SJCRH30 (cell line): Measurements from ENCODE around the gene CORO1C. TPM values are rescaled to one million over a fixed set of nuclear protein-coding genes. Genes with fewer than 3 reads are reported as not detected.
"Not testable (repeated sequence)": the region's sequence is repeated elsewhere in the genome, so short reads cannot be mapped to it uniquely, and the experiment has no call there.

Source experiments
- DNase-seq, 2 experiments: peaks; one replicate each; pipeline ENCODE4 v3.0.0-alpha.2; 2015 to 2020
- H3K27ac ChIP-seq: fragments of 250-450 bp; sonication (Bioruptor Pico); 2 replicates; pipeline ENCODE4 v1.5.1; 2020; ENCODE audit warnings: mild to moderate bottlenecking, moderate library complexity
- H3K27me3 ChIP-seq: fragments of 250-450 bp; sonication (Bioruptor Pico); 2 replicates; pipeline ENCODE4 v1.5.1; 2020; ENCODE audit warnings: mild to moderate bottlenecking, moderate library complexity
- H3K36me3 ChIP-seq: fragments of 250-450 bp; sonication (Bioruptor Pico); 2 replicates; pipeline ENCODE4 v1.5.1; 2020; ENCODE audit warnings: mild to moderate bottlenecking, moderate library complexity
- H3K4me1 ChIP-seq: fragments of 250-450 bp; sonication (Bioruptor Pico); 2 replicates; pipeline ENCODE4 v1.5.1; 2020; ENCODE audit warnings: mild to moderate bottlenecking, moderate library complexity
- H3K4me3 ChIP-seq: fragments of 250-450 bp; sonication (Bioruptor Pico); 2 replicates; pipeline ENCODE4 v1.5.1; 2020; ENCODE audit warnings: mild to moderate bottlenecking, moderate library complexity
- H3K9me3 ChIP-seq: fragments of 250-450 bp; sonication (Bioruptor Pico); replicated peaks from 2 replicates; pipeline ENCODE4 v1.5.1; 2020; ENCODE audit warnings: mild to moderate bottlenecking, moderate library complexity
- total RNA-seq: library from RNA; depleted of rRNA; stranded (reverse); fragments of >200 nt; shearing (Covaris generic); gene quantifications from 2 replicates; pipeline ENCODE4 v1.2.3, GENCODE V29; 2014

CORO1C gene
- total RNA-seq, 1 experiment from 2014 or later, result 113 TPM

GRCh38 chr12:108670066-108670631 lies 61.2 kb downstream of the CORO1C start:
- no peaks in the 10 kb centered on the region for H3K27me3 ChIP-seq
- no peak overlapping the region for H3K4me3 ChIP-seq
- no peak for DNase-seq
- H3K27ac ChIP-seq, result no peak overlapping the region
- H3K9me3 ChIP-seq, result no peaks in the 10 kb centered on the region
- H3K36me3 ChIP-seq, result peaks cover 14% of the 10 kb centered on the region; the same call in 1 of the 2 replicates
- peaks cover 22% of the 10 kb centered on the region for H3K4me1 ChIP-seq

- Histone ChIP-seq H3K27ac (no peak overlapping the region), H3K27me3 (no peaks in the 10 kb centered on the region), H3K36me3 (peaks cover 8% of the 10 kb centered on the region; the same call in 1 of the 2 replicates), H3K4me3 (no peak overlapping the region), H3K4me1 (peaks cover 28% of the 10 kb centered on the region), H3K9me3 (no peaks in the 10 kb centered on the region)
- DNase-seq, result no peak
Measured at GRCh38 chr12:108668542-108668941, 62.8 kb downstream of the CORO1C start.

GRCh38 chr12:108668063-108668462 lies 63.3 kb downstream of the CORO1C start:
- Histone ChIP-seq H3K4me1 (peaks cover 28% of the 10 kb centered on the region), H3K27ac (no peak overlapping the region), H3K36me3 (0 out of 2 replicates have a peak, but pooled peaks cover 4% of the 10 kb centered on the region), H3K27me3 (no peaks in the 10 kb centered on the region), H3K4me3 (no peak overlapping the region), H3K9me3 (no peaks in the 10 kb centered on the region)
- peak in 1 of 2 experiments; percentile 22 for DNase-seq

- DNase-seq, result no peak
- Histone ChIP-seq H3K36me3 (0 out of 2 replicates have a peak, but pooled peaks cover 4% of the 10 kb centered on the region), H3K27ac (no peak overlapping the region), H3K9me3 (no peaks in the 10 kb centered on the region), H3K27me3 (no peaks in the 10 kb centered on the region), H3K4me3 (no peak overlapping the region), H3K4me1 (peaks cover 28% of the 10 kb centered on the region)
Measured at GRCh38 chr12:108667349-108667748, 64.0 kb downstream of the CORO1C start.

- Histone ChIP-seq H3K4me3 (no peak overlapping the region), H3K9me3 (no peaks in the 10 kb centered on the region), H3K36me3 (0 out of 2 replicates have a peak, but pooled peaks cover 3% of the 10 kb centered on the region), H3K27ac (peak overlapping the region; percentile 6; the same call in 1 of the 2 replicates), H3K27me3 (no peaks in the 10 kb centered on the region), H3K4me1 (peaks cover 28% of the 10 kb centered on the region)
- DNase-seq, result peak; percentile 35 to 75
Measured at GRCh38 chr12:108666401-108666881, 64.9 kb downstream of the CORO1C start.

- no peaks in the 10 kb centered on the region for H3K9me3 ChIP-seq
Measured at GRCh38 chr12:108665608-108666202, 65.6 kb downstream of the CORO1C start.

GRCh38 chr12:108664338-108665258 lies 66.7 kb downstream of the CORO1C start:
- H3K4me1 ChIP-seq, result peaks cover 28% of the 10 kb centered on the region
- no peaks in the 10 kb centered on the region for H3K27me3 ChIP-seq
- H3K36me3 ChIP-seq, result peaks cover 5% of the 10 kb centered on the region; the same call in 1 of the 2 replicates
- H3K4me3 ChIP-seq, result no peak overlapping the region
- H3K27ac ChIP-seq, result peak overlapping the region; percentile 32
- H3K9me3 ChIP-seq, result no peaks in the 10 kb centered on the region
- peak; percentile 78 to 92 for DNase-seq

More at GRCh38 chr12:108665608-108666202, 65.6 kb downstream of the CORO1C start:
- Histone ChIP-seq H3K27me3 (no peaks in the 10 kb centered on the region), H3K27ac (peak overlapping the region; percentile 6; the same call in 1 of the 2 replicates), H3K36me3 (0 out of 2 replicates have a peak, but pooled peaks cover 3% of the 10 kb centered on the region), H3K4me3 (no peak overlapping the region), H3K4me1 (peaks cover 28% of the 10 kb centered on the region)
- no peak for DNase-seq

GRCh38 chr12:108663324-108664015 lies 67.8 kb downstream of the CORO1C start:
- Histone ChIP-seq H3K27me3 (no peaks in the 10 kb centered on the region), H3K4me1 (peaks cover 29% of the 10 kb centered on the region), H3K4me3 (no peak overlapping the region), H3K9me3 (no peaks in the 10 kb centered on the region), H3K27ac (no peak overlapping the region), H3K36me3 (peaks cover 7% of the 10 kb centered on the region; the same call in 1 of the 2 replicates)
- DNase-seq, result no peak

- DNase-seq, H3K9me3 ChIP-seq, H3K27me3 ChIP-seq, H3K4me3 ChIP-seq: not testable (repeated sequence)
- H3K27ac ChIP-seq, result peak overlapping the region; percentile 25; the same call in 1 of the 2 replicates
- peaks cover 11% of the 10 kb centered on the region for H3K4me1 ChIP-seq
- H3K36me3 ChIP-seq, result peaks cover 36% of the 10 kb centered on the region
Measured at GRCh38 chr12:108658115-108658514, 73.2 kb downstream of the CORO1C start.

GRCh38 chr12:108657130-108657745 lies 74.1 kb downstream of the CORO1C start:
- Histone ChIP-seq H3K9me3 (no peaks in the 10 kb centered on the region), H3K27me3 (no peaks in the 10 kb centered on the region), H3K4me3 (no peak overlapping the region), H3K27ac (no peak overlapping the region), H3K4me1 (peaks cover 11% of the 10 kb centered on the region), H3K36me3 (peaks cover 41% of the 10 kb centered on the region)
- no peak for DNase-seq

- not testable (repeated sequence) for H3K9me3 ChIP-seq, DNase-seq, H3K27ac ChIP-seq, H3K27me3 ChIP-seq, H3K4me3 ChIP-seq
- H3K4me1 ChIP-seq, result peaks cover 11% of the 10 kb centered on the region
- peaks cover 43% of the 10 kb centered on the region for H3K36me3 ChIP-seq
Measured at GRCh38 chr12:108656247-108656646, 75.1 kb downstream of the CORO1C start.

GRCh38 chr12:108655812-108656175 lies 75.5 kb downstream of the CORO1C start:
- not testable (repeated sequence) for H3K9me3 ChIP-seq
- peaks cover 47% of the 10 kb centered on the region for H3K36me3 ChIP-seq

GRCh38 chr12:108654622-108655021 lies 76.7 kb downstream of the CORO1C start:
- Histone ChIP-seq H3K36me3 (peaks cover 51% of the 10 kb centered on the region), H3K4me1 (peaks cover 11% of the 10 kb centered on the region)
- not testable (repeated sequence) for H3K9me3 ChIP-seq, H3K4me3 ChIP-seq, H3K27ac ChIP-seq, DNase-seq, H3K27me3 ChIP-seq

More at GRCh38 chr12:108655812-108656175, 75.5 kb downstream of the CORO1C start:
- H3K27ac ChIP-seq, DNase-seq, H3K27me3 ChIP-seq, H3K4me3 ChIP-seq: not testable (repeated sequence)
- H3K4me1 ChIP-seq, result peaks cover 11% of the 10 kb centered on the region

GRCh38 chr12:108653922-108654321 lies 77.4 kb downstream of the CORO1C start:
- H3K27me3 ChIP-seq, result no peaks in the 10 kb centered on the region
- DNase-seq, result no peak
- peaks cover 55% of the 10 kb centered on the region for H3K36me3 ChIP-seq

More at GRCh38 chr12:108653922-108654321, 77.4 kb downstream of the CORO1C start:
- Histone ChIP-seq H3K4me1 (peaks cover 11% of the 10 kb centered on the region), H3K4me3 (no peak overlapping the region), H3K9me3 (no peaks in the 10 kb centered on the region), H3K27ac (no peak overlapping the region)
